Measurements from ENCODE around the gene LRRC27.

- TF ChIP-seq CTCF (conservative IDR thresholded peaks at IDR 0.05; ENCODE audit: low read depth, low read length): no peak
- no peak for TF ChIP-seq EZH2 (IDR thresholded peaks at IDR 0.05; ENCODE audit: low read length, unreplicated experiment)
These were observed 9.8 kb downstream of the LRRC27 start for GRCh38 chr10:132341781-132342180.
